Fibroblast of peridontal ligament (primary cell): ENCODE data around the gene REX1BD.
"Not testable (repeated sequence)": the region's sequence is repeated elsewhere in the genome, so short reads cannot be mapped to it uniquely, and the experiment has no call there.

ENCODE experiments used
- DNase-seq: peaks from one replicate; pipeline ENCODE4 v3.0.0-alpha.2; 2010; ENCODE audit errors: extremely low read depth

The REX1BD gene

GRCh38 chr19:18588611-18589379 is at the start of gene REX1BD:
REX1BD (plus strand) TSS chr19:18588798; CDS start chr19:18588802, 4 bp downstream.
- peak; percentile 56 for DNase-seq

GRCh38 chr19:18539372-18539771 is 49.2 kb upstream of the REX1BD start:
- no peak for DNase-seq

GRCh38 chr19:18540200-18540599 is 48.4 kb upstream of the REX1BD start:
- not testable (repeated sequence) for DNase-seq

GRCh38 chr19:18541258-18541991 is 47.2 kb upstream of the REX1BD start:
- DNase-seq, result no peak

- DNase-seq, result peak; percentile 19
Measured at GRCh38 chr19:18541992-18542940, 46.3 kb upstream of the REX1BD start.

GRCh38 chr19:18542941-18543813 is 45.4 kb upstream of the REX1BD start, which contains the start of gene FKBP8:
FKBP8 (minus strand) TSS chr19:18543573; CDS start chr19:18541970, 1,603 bp downstream.
- peak; percentile 79 for DNase-seq

- DNase-seq, result peak; percentile 46
Measured at GRCh38 chr19:18543814-18544475, 44.7 kb upstream of the REX1BD start.

- DNase-seq, result no peak
Measured at GRCh38 chr19:18551631-18552030, 37.0 kb upstream of the REX1BD start.

GRCh38 chr19:18557411-18558201 is 31.0 kb upstream of the REX1BD start, which contains the start of gene KXD1:
KXD1 (plus strand) TSS chr19:18557870; CDS start chr19:18562057, 4,187 bp downstream.
- peak; percentile 99 for DNase-seq

- peak; percentile 14 for DNase-seq
Measured at GRCh38 chr19:18558202-18558555, 30.4 kb upstream of the REX1BD start.

- no peak for DNase-seq
Measured at GRCh38 chr19:18558604-18559003, 30.0 kb upstream of the REX1BD start.

- no peak for DNase-seq
Measured at GRCh38 chr19:18559685-18560084, 28.9 kb upstream of the REX1BD start.

- DNase-seq, result no peak
Measured at GRCh38 chr19:18562086-18562485, 26.5 kb upstream of the REX1BD start.

- no peak for DNase-seq
Measured at GRCh38 chr19:18566953-18567352, 21.6 kb upstream of the REX1BD start.

- no peak for DNase-seq
Measured at GRCh38 chr19:18568367-18568766, 20.2 kb upstream of the REX1BD start.

GRCh38 chr19:18571564-18572344 is 16.8 kb upstream of the REX1BD start, which contains the start of gene UBA52:
UBA52 (plus strand) TSS chr19:18571857; CDS start chr19:18573301, 1,444 bp downstream.
- DNase-seq, result peak; percentile 94

GRCh38 chr19:18574691-18575291 is 13.8 kb upstream of the REX1BD start:
- no peak for DNase-seq

- no peak for DNase-seq
Measured at GRCh38 chr19:18576383-18576782, 12.2 kb upstream of the REX1BD start.
